Stimulated activated CD8-positive, alpha-beta memory T cell treated with anti-CD3 and anti-CD28 coated beads, Interleukin-7, amount 100 ng/mL, for 1 hour (primary cell): ENCODE data around the gene NPAT.
"Not testable (repeated sequence)": the region's sequence is repeated elsewhere in the genome, so short reads cannot be mapped to it uniquely, and the experiment has no call there.

Experiments used
- DNase-seq, 2 donors: peaks; one replicate each; pipeline ENCODE4 v3.0.0-alpha.2; 2020; ENCODE audit warnings: low read depth in 2 of 2

Gene NPAT

GRCh38 chr11:108218912-108219783 lies 3.3 kb downstream of the NPAT start:
- no peak for DNase-seq

- DNase-seq: no peak
These were observed 4.0 kb downstream of the NPAT start for GRCh38 chr11:108218455-108218854.

- DNase-seq: no peak
These were observed 5.5 kb downstream of the NPAT start for GRCh38 chr11:108216988-108217387.

GRCh38 chr11:108213784-108214183 lies 8.7 kb downstream of the NPAT start:
- DNase-seq: no peak

- no peak for DNase-seq
These were observed 12.0 kb downstream of the NPAT start for GRCh38 chr11:108210441-108210840.

- DNase-seq: no peak
These were observed 14.8 kb downstream of the NPAT start for GRCh38 chr11:108207683-108208060.

GRCh38 chr11:108206969-108207682 lies 15.3 kb downstream of the NPAT start:
- DNase-seq: no peak

GRCh38 chr11:108206171-108206570 lies 16.3 kb downstream of the NPAT start:
- DNase-seq: no peak

- no peak for DNase-seq
These were observed 17.4 kb downstream of the NPAT start for GRCh38 chr11:108204929-108205499.

- no peak for DNase-seq
These were observed 18.1 kb downstream of the NPAT start for GRCh38 chr11:108204376-108204775.

- DNase-seq: no peak
These were observed 19.4 kb downstream of the NPAT start for GRCh38 chr11:108203075-108203474.

GRCh38 chr11:108199446-108200321 lies 22.8 kb downstream of the NPAT start:
- DNase-seq: no peak

GRCh38 chr11:108198833-108199232 lies 23.6 kb downstream of the NPAT start:
- no peak for DNase-seq

GRCh38 chr11:108197351-108197750 lies 25.1 kb downstream of the NPAT start:
- DNase-seq: no peak

- DNase-seq: no peak
These were observed 25.5 kb downstream of the NPAT start for GRCh38 chr11:108196901-108197300.

- DNase-seq: no peak
These were observed 28.7 kb downstream of the NPAT start for GRCh38 chr11:108193725-108194124.

GRCh38 chr11:108177570-108177969 lies 44.9 kb downstream of the NPAT start:
- no peak for DNase-seq

GRCh38 chr11:108170184-108170583 lies 52.3 kb downstream of the NPAT start:
- no peak for DNase-seq

GRCh38 chr11:108167624-108168023 lies 54.8 kb downstream of the NPAT start:
- no peak for DNase-seq

GRCh38 chr11:108162878-108163277 lies 59.6 kb downstream of the NPAT start:
- not testable (repeated sequence) for DNase-seq

GRCh38 chr11:108160970-108161566 lies 61.4 kb downstream of the NPAT start:
- no peak for DNase-seq
